GM19351 (cell line): ENCODE measurements around the gene OSM.
"Not testable (repeated sequence)": the region's sequence is repeated elsewhere in the genome, so short reads cannot be mapped to it uniquely, and the experiment has no call there.

Experiments used
- ATAC-seq: cut with Tn5 transposase; IDR thresholded peaks from one replicate; pipeline ENCODE4 v1.9.1; 2021; ENCODE audit warnings: mild to moderate bottlenecking, moderate library complexity; ENCODE audit not compliant: unreplicated experiment

The OSM gene

DNA sequence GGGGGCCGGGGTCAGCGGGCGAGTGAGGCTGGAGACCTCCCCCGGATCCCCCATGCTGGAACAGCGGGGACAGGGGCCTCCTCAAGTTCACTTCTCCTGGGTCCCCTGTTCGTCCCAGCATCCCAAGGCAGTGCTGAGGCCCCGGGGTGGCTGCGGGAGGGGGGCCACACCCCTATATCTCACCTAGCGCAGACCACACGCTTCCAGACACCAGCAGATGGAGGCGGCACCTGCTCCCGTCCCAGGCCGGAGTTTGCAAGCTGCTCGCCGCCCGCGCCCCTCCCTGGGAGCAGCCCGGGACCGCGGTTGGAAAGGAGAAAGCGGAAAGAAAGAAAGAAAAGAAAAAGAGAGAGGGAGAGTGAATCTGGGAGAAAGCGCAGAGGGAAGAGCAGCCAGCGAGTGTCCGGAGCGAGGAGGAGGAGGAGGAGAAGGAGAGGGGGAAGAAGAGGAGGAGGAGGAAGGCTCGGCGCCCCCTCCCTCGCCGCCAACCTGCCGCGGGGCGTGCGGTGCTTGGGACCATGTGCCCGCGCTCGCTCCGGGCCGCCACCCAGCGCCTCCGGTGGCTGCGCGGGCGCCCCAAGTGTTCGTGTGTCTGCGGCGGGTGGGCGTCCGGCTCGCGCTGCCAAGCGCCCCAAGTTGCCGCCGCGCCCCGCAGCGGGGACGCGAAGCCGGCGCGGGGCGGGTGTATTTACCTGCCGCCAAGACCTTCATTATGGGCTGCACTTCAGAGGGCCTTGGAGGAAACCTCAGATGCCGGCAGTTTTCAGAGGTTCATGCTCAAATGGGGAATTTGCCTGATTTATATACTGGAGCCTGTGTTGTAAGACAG, 20.5 kb downstream of the OSM start, which contains the start of gene LIF:
Gene LIF (minus strand): TSS at position 775 of the 829 bp plus-strand sequence. CDS start 64 bp downstream, at position 711.
- ATAC-seq = no peak

DNA sequence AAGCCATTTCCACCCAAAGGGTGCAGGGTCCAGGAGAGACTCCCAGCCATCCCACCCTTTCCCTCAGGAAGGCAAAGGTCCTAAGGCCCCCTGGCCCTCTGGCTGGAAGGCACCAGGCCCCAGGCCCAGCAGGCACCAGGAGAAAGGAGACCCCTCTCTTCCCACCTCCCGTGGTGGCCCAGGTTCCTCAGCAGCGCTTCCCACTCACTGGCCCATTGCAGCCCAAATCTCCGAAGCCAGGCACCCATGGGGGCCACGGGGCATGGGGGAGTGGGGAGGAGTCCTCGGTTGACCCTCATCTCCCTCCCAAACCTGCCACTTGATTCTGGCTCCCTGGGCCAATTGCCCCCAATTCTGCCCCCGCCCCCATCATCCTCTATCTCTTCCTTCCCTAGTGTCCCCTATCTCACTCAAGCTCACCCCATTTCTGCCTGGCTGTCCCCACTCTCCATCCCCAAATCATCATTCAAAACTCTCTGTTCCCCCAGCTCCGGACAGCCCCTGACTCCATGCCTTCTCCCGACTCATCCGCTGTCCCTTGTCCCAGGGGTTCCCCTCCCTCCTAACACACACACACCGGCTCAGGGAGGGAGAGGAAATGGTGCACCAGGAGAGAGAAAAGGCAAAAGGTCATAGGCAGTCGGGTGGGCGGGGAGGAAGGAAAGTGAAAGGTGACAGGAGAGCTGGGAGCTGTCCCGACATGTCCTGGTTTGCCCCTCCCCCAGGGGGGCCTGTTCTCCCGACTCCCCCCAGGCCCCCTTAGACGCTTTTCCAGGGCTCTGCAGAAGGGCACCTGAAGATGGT, 21.3 kb downstream of the OSM start:
- no peak for ATAC-seq

DNA sequence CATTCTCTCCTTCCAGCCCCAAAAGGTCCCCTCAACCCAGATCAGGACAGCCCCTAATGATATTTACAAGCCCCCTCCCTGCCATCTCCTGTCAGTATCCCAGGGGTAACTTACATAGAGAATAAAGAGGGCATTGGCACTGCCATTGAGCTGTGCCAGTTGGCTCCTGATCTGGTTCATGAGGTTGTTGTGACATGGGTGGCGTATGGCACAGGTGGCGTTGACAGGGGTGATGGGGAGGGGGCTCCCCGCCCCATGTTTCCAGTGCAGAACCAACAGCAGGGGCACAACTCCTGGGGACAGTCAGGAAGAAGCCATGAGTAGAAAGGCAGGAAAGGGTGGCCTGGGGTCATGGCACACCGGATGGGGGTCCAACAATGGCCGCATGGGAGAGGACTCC, 22.0 kb downstream of the OSM start:
- ATAC-seq = no peak

DNA sequence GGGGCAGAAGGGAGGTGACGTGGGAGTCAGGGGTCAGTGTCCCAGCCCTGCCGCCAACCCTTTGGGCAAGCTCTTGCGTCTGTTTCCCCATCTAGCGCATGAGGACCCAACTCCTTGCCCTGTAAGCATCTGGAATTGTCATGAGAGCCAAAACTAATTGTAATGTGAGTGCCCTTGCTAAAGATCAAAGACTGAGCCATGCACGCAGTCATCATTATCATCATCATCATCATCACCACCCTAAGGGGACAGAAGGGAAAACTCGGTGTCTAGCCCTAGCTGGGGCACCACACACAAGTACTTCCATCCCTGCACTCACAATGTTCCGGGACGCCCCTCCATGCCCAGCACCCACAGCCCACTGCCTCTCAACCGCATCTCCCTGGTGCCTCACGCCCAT, 22.6 kb downstream of the OSM start:
- no peak for ATAC-seq

DNA sequence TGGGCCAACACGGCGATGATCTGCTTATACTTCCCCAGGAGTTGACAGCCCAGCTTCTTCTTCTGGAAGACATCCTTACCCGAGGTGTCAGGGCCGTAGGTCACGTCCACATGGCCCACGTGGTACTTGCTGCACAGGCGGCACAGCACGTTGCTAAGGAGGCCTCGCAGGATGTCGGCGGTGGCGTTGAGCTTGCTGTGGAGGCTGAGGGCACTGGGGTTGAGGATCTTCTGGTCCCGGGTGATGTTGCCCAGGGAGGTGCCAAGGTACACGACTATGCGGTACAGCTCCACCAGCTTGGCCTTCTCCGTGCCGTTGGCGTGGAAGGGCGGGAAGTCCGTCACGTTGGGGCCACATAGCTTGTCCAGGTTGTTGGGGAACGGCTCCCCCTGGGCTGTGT, 23.0 kb downstream of the OSM start:
- no peak for ATAC-seq

DNA sequence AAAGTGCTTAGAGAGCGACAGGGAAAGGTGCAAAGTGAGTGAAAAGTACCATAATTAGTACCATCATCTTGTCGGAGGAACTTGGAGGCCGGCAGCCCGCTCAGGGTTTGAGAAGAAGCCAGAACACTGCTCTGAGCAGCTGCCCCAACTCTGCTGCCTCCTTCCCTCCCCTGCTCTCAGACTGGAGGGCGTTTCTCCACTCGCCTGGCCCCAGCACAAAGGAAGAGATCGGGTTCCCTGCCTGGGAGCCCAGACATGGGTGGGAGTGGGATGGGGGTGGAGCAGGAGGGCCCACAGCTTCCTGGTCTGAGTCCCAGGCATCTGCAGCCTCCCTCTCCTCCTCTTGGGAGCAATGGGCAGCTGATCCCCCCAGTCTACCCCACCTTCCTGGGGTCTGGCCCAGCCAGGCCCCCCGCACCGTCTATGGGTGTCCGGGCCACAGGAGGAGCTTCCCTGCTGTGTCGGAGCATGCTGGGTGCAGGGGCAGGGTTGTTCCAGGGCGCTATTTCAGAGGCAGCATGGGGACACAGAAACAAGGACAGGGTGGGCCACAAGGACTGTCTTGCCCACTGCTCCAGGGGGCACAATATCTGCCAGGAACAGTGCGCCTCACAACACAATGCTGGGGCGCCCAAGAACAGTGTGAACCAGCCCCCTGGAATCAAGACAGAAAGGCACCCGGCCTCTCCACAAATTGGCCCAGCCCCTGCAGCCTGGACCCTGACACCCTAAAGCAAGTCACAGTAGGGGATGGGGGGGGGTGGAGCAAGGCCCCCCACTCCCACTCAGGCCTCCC, 24.9 kb downstream of the OSM start:
- no peak for ATAC-seq

DNA sequence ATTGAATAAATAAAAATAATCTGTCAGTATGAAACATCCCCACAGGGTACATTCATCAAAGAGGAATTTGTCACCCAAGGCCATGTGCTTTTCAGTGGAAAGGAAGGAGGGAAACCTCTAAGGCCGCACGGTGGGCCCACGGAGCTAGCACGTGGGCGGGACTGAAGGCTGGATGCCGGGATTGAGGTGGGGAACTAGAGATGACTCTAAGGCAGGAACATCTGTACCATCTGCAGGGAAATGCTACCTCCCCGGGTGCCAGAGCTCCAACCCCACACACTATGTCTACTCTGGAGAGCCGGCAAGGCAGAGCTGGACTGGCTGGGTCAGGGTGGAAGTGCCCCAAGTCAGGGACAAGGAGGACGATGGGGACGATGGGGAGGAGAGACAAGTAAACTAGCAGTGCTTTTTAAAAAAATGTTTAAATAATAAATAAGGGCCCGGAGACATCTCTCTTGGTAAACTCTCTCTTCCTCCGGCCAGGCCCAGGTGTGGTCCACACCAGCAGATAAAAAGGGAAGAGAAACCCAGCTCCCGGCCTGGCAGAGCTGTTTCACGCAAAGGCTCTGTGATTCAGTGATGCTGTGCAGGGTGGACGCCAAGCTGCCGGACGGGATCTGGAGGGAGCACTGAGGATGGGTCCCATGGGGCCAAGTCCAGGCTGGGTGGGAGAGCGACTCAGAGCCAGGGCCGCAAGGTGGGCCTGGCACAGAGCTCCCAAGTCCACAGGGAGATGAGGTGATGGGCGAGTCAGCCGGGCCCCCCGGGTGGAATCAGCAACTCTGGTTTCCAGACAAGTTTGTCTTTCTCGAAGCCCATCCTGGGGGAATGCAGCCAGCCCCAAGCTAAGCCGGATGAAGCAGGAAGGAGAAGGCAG, 25.9 kb downstream of the OSM start:
- ATAC-seq = no peak

DNA sequence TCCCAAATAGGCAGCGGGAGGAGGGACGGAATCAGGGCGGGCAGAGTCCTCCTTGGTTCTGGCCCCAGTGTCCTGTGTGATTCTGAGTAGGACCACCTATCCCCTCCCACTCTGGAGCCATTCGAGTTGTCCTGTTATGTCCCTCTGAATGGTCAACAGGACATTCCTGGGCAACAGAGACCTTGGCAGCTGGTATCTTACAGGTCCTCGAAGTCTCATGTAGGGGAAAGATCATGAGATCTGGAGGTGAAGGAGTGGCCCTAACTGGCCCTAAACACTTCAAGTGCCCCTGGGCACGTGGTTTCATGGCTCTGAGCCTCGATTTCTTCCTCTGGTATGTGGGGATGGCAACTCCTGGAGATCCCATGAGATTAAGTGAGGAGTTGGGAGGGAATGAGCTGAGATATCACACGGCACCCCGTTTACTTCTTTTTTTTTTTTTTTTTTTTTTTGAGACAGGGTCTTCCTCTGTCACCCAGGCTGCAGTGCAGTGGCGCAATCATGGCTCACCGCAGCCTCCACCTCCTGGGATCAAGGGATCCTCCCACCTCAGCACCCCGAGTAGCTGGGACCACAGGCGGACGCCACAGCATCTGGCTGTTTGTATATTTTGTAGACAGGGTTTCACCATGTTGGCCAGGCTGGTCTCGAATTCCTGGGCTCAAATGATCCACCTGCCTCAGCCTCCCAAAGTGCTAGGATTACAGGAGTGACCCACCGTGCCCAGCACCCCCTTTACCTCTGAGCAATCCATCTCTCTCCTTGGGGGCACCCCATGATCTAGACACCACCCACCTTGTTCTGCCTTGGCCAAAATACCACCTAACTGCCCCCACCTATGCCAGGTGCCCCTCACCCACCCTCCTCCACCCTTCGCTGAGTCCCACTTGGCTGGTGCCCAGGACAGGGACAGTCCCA, 26.9 kb downstream of the OSM start:
- ATAC-seq = no peak

DNA sequence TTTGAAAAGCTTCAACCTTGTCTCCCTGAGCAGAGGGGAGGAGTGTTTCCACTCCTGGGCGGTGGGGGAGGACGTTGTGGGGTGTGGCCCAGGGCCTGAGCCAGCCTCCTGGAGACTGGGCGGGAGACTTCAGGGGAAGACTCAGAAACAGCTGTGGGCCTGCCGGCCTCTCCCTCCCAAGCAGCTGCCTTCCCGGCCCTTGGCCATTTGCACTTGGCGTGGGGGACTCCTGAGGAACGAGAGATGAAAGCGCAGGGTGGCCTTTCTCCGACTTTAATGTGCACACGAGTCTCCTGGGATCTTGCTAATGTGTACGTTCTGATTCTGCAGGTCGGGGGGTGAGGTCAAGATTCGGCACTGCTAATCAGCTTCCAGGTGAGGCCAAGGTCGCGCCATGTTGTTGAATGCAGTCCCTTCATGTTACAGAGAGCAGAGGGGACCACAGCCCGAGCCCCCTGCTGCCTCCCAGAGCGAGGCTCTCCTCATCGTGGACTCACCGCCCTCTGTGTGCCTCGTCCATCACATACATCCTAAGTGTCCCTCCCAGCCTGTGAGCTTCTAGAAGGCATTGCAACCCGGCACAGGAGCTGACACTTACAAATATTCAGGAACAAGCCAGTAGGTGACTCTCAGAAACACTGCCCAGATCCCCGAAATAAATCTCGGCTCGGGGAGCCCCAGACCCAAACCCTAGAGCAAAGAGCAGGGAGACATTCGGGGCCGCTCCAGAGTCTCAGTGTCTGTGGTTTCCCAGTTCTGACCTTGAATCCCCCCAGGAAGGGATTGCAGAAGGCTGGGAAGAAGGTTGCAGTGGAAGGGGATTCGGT, 27.8 kb downstream of the OSM start:
- ATAC-seq = no peak

DNA sequence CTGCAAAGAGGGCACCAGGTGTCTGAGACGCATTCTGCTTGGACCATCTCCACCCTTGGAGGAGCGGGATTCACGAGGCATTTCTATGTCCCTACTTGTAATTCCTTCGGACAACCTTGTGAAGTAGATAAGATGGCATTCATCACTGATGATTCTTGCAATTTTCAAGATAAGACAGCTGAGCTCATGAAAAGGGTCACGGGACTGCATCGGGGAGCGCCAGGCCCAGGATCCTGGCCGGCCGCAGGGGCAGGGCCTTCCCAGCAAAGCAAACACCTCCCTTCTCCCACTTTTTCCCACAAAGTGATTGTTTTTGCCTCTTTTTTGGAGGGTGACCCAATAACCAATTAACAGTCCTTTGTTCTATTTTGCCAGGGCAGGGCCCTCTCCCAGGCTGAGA, 28.5 kb downstream of the OSM start:
- ATAC-seq = no peak

DNA sequence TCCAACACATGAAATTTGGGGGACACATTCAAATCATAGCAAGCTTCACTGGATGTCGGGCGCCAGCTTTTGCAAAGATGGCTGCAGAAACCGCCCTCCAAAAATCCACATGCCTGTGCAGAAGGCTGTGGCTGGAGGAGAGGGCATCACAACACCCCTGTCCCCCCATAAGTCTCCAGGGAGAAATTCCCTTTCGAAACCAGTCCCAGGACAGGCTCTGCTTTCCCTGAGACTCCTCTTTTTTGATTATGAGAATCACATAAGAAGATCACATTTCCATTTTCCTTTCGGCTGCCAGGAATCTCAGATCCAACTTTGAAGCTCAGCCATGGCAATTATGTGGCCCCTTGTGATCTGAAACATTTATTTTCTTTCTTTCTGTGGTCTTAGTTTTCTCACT, 29.8 kb downstream of the OSM start:
- no peak for ATAC-seq

DNA sequence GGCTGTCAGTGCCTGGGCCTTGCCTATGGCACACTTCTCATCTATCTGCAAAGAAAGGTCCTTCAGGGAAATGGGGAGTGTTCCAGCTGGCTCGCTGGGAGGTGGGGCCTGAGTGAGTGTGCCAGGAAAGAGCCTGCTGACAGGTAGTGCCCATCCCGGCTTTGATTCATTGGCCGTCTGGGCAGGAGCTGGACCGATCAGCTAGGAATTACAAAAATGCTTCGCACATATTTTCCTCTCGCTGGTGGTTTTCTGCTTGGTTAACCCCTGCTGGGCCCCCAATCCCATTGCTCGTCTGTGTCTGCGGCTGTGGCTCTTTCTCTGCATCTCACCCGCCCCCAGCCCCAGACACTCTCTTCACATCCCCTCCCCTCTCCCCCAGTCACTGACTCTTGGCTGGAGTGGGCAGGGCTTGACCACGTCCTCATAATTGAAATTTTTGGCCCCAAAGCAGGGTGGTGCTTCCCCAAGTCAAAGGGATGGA, 30.9 kb downstream of the OSM start:
- no peak for ATAC-seq

DNA sequence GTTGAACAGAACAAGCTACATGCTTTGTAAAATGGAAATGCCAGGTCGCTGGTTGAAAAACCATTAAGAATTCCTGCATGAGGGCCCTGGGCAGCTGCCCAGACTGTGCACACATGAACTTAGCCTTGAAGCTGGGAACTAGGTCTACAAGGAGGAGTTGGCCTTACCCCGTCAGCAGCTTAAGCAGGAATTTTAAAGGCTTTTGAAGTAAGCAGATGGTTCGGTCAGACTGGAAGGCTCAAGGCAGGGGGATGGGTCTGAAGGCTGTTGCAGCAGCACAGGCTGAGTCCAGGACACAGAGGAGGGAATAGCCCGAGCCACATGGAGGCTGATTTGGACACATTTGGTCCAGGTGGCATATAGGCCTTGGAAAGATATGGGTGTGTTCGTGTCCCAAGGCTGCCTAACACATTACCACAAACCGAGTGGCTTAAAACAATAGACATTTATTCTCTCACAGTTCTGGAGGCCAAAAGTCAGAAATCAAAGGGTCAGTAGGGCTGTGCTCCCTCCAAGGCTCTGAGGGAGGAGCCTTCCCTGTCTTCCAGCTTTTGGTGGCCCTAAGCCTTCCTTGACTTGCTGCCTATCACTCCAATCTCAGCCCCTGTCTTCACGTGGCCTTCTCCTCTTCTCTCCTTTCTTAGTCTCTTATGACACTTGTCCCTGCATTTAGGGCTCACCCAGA, 31.7 kb downstream of the OSM start:
- ATAC-seq = no peak

DNA sequence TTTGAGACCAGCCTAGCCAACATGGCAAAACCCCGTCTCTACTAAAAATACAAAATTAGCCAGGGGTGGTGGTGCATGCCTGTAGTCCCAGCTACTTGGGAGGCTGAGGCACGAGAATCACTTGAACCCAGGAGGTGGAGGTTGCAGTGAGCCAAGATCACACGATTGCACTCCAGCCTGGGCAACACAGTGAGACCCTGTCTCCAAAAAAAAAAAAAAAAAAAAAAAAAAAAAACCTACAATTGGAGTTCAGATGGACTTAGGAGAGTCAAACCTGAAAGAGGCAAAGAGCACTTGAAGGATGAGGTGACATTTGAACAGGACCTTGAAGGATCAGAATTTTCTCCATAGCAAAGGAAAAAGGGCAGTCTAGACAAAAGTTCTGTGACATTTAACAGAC, 32.3 kb downstream of the OSM start:
- ATAC-seq = not testable (repeated sequence)

DNA sequence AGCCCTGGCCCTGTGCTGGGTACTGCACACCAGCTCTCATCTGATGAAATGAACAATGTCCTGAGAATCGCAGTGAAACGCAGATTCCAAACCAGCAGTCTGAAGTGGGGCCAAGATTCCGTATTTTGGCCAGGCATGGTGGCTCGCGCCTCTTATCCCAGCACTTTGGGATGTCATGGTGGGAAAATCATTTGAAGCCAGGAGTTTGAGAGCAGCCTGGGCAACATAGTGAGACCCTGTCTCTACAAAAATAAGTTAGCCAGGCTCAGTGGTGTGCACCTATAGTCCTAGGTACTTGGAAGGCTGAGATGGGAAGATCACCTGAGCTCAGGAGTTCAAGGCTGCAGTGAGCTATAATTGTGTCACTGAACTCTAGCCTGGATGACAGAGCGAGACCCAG, 33.1 kb downstream of the OSM start:
- ATAC-seq = no peak

DNA sequence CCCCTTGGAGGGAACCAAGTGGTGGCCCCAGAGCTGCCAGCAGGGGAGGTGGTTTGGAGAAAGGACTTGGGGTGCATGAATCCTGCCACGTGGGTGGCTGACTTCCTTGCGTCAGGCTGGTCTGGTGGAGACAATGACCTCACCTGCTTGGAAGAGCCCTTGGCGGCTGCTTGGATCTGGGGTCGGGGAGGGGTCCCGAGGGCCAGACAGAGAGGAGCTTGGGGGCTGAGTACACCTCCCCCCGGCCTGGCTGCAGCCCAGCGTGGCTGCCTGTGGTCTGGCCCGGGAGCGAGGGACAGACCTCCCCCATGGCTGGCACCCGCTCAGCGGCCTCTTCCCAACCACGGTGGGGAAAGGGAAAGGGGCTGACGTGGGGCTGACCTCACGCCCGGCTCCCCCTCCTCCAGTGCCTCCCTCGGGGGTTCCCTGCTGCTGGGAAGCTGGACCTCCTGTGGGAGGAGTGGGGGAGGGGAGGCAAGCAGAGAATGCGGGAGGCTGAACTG, 33.9 kb downstream of the OSM start:
- ATAC-seq = no peak

DNA sequence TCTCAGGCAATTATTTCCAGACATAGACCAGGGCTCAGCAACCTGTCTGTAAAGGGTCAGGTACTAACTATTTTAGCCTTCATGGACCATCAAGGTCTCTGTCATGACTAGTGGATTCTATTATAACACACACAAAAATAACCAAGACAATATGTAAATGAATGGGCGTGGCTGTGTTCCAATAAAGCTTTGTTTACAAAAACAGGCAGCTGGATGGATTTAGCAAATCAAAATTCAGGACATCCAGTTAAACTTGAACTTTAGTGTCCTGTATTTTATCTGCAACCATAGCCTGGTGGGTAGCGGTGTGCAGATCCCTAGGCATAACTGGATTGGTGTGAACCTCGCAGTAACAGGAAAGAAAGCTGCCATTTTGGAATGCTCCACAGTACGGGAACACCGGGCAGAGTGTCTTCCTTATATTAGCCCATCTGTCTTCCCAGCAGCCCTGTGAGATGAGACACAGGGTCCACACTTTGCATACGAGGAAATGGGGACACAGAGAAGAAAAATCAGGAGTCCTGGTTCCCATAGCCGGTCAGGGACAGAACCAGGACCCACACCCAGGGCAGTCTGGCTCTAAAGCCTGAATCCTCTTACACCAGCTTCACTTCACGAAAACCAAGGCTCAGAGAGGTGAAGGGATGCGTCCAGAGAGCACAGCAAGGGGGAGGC, 35.7 kb downstream of the OSM start:
- no peak for ATAC-seq
